Effector memory CD8-positive, alpha-beta T cell (primary cell): ENCODE data around the gene GRID1.

Experiments used
- ATAC-seq: fragments of 150-1000 bp; cut with Tn5 transposase; replicated peaks from 2 replicates; pipeline ENCODE4 v1.10.0; 2021; ENCODE audit warnings: mild to moderate bottlenecking, moderate library complexity
- DNase-seq, 3 experiments: peaks; one replicate each; pipeline ENCODE4 v3.0.0; 2021
- H3K27ac Mint-ChIP-seq, 2 donors: one replicate each; pipeline ENCODE4 v1.8.0; 2022; ENCODE audit warnings: mild to moderate bottlenecking in 2 of 2, mixed read lengths in 2 of 2, moderate library complexity in 2 of 2
- H3K27me3 Mint-ChIP-seq, 2 donors: one replicate each; pipeline ENCODE4 v1.8.0; 2022; ENCODE audit warnings: mixed read lengths in 2 of 2
- H3K36me3 Mint-ChIP-seq: one replicate; pipeline ENCODE4 v1.8.0; 2022; ENCODE audit warnings: mild to moderate bottlenecking, moderate library complexity, mixed read lengths; ENCODE audit not compliant: insufficient read depth
- H3K4me1 Mint-ChIP-seq, 2 donors: one replicate each; pipeline ENCODE4 v1.8.0; 2022; ENCODE audit warnings: low read depth in 2 of 2, mixed read lengths in 2 of 2
- H3K4me3 Mint-ChIP-seq, 2 donors: one replicate each; pipeline ENCODE4 v1.8.0; 2022; ENCODE audit warnings: mild to moderate bottlenecking in 2 of 2, mixed read lengths in 2 of 2, moderate library complexity in 2 of 2
- H3K9me3 Mint-ChIP-seq, 2 donors: one replicate each; pipeline ENCODE4 v1.8.0; 2022; ENCODE audit warnings: mixed read lengths in 2 of 2

GRID1 gene

GRCh38 chr10:86312701-86313270, 53.8 kb downstream of the GRID1 start:
- H3K27ac Mint-ChIP-seq, result no peak overlapping the region
- H3K27me3 Mint-ChIP-seq, result peaks cover 25 to 69% of the 10 kb centered on the region in 2 donors
- no peaks in the 10 kb centered on the region for H3K36me3 Mint-ChIP-seq
- DNase-seq (no peak), ATAC-seq (no peak)
- H3K9me3 Mint-ChIP-seq, result no peaks in the 10 kb centered on the region
- no peak overlapping the region for H3K4me3 Mint-ChIP-seq
- H3K4me1 Mint-ChIP-seq, result no peaks in the 10 kb centered on the region

GRCh38 chr10:86311906-86312305, 54.7 kb downstream of the GRID1 start:
- Mint-ChIP-seq H3K4me3 (no peak overlapping the region), H3K9me3 (no peaks in the 10 kb centered on the region), H3K4me1 (no peaks in the 10 kb centered on the region), H3K36me3 (no peaks in the 10 kb centered on the region), H3K27me3 (peaks cover 27 to 65% of the 10 kb centered on the region in 2 donors), H3K27ac (no peak overlapping the region)
- DNase-seq, result no peak
- no peak for ATAC-seq

GRCh38 chr10:86311190-86311589, 55.4 kb downstream of the GRID1 start:
- Mint-ChIP-seq H3K4me1 (no peaks in the 10 kb centered on the region), H3K27me3 (peaks cover 26 to 58% of the 10 kb centered on the region in 2 donors), H3K27ac (no peak overlapping the region), H3K4me3 (no peak overlapping the region), H3K36me3 (no peaks in the 10 kb centered on the region), H3K9me3 (no peaks in the 10 kb centered on the region)
- DNase-seq, result no peak
- ATAC-seq, result no peak

DNA sequence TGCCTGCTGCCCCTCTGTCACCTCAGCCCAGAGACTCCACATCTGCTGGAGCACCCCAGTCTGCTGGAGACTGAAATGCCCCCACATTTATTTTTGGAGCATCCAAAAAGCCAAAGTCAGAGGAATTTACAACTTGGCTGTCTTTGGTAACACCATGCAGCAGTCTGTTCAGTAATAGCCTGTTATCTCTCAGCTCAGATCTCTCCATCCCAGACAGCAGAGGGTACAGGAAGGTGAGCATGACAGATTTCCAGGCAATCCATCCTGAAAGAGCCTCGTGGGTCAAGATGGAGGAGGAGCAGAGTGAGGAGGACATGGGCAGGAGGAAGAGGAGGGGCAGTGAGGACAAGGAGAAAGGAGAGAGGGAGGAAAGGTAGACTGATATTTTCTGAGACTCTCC, 55.9 kb downstream of the GRID1 start:
- no peaks in the 10 kb centered on the region for H3K36me3 Mint-ChIP-seq
- no peak overlapping the region for H3K4me3 Mint-ChIP-seq
- no peaks in the 10 kb centered on the region for H3K9me3 Mint-ChIP-seq
- peaks cover 21 to 53% of the 10 kb centered on the region in 2 donors for H3K27me3 Mint-ChIP-seq
- no peak overlapping the region for H3K27ac Mint-ChIP-seq
- no peak for ATAC-seq
- no peak for DNase-seq
- H3K4me1 Mint-ChIP-seq, result no peaks in the 10 kb centered on the region

GRCh38 chr10:86310291-86310690, 56.3 kb downstream of the GRID1 start:
- H3K27me3 Mint-ChIP-seq, result peaks cover 17 to 53% of the 10 kb centered on the region in 2 donors
- H3K27ac Mint-ChIP-seq, result no peak overlapping the region
- no peaks in the 10 kb centered on the region for H3K4me1 Mint-ChIP-seq
- no peak for ATAC-seq
- H3K36me3 Mint-ChIP-seq, result no peaks in the 10 kb centered on the region
- H3K4me3 Mint-ChIP-seq, result no peak overlapping the region
- H3K9me3 Mint-ChIP-seq, result no peaks in the 10 kb centered on the region
- no peak for DNase-seq

- ATAC-seq (no peak), DNase-seq (no peak)
- Mint-ChIP-seq H3K9me3 (no peaks in the 10 kb centered on the region), H3K4me1 (no peaks in the 10 kb centered on the region), H3K36me3 (no peaks in the 10 kb centered on the region), H3K27me3 (peaks cover 25 to 56% of the 10 kb centered on the region in 2 donors), H3K27ac (no peak overlapping the region), H3K4me3 (no peak overlapping the region)
These were observed 58.5 kb downstream of the GRID1 start for GRCh38 chr10:86308056-86308455.

- H3K4me1 Mint-ChIP-seq, result no peaks in the 10 kb centered on the region
- no peak for ATAC-seq
- H3K27me3 Mint-ChIP-seq, result peaks cover 17 to 56% of the 10 kb centered on the region in 2 donors
- H3K9me3 Mint-ChIP-seq, result no peaks in the 10 kb centered on the region
- H3K4me3 Mint-ChIP-seq, result no peak overlapping the region
- H3K27ac Mint-ChIP-seq, result no peak overlapping the region
- no peaks in the 10 kb centered on the region for H3K36me3 Mint-ChIP-seq
- no peak for DNase-seq
These were observed 59.8 kb downstream of the GRID1 start for GRCh38 chr10:86306628-86307278.

DNA sequence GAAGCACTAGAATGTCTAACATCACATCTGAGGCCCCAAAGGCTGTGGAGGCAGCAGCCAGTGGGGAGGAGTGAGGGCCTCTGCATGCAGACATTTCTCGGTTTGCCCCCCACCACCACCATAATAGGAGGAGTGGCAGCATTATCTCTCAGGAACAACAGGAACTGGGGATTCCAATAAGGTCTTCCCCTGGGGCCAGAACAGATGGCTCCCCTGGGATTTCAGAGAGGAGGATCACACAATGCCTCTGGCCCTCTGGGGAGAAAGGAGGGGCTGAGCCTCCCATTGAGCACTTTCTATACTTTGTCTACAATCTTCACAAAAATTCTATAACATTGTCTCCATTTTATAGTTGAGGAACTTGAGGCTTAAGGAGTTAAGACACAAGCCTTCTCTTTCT, 61.1 kb downstream of the GRID1 start:
- no peak overlapping the region for H3K27ac Mint-ChIP-seq
- H3K27me3 Mint-ChIP-seq, result peaks cover 17 to 66% of the 10 kb centered on the region in 2 donors
- H3K4me1 Mint-ChIP-seq, result no peaks in the 10 kb centered on the region
- DNase-seq (no peak), ATAC-seq (no peak)
- H3K36me3 Mint-ChIP-seq, result no peaks in the 10 kb centered on the region
- H3K9me3 Mint-ChIP-seq, result no peaks in the 10 kb centered on the region
- no peak overlapping the region for H3K4me3 Mint-ChIP-seq

DNA sequence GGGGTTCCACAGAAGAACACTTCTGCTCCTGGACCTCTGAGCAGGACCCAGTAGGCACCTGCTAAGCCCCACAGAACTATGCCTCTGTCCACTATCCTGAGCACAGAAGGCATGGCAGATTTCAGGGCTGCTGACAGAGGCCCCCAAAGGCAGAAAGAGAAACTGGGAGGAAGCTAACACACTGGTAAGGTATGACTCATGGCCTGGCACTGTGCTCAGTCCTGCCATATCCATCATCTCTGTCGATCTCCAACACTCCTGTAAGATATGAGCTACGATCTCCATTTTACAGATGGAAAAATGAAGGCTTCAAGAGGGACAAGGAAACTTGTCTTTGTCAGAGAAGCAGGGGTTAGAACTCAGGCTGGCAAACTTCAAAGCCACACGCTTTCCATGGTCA, 62.2 kb downstream of the GRID1 start:
- ATAC-seq, result no peak
- peaks cover 17 to 65% of the 10 kb centered on the region in 2 donors for H3K27me3 Mint-ChIP-seq
- no peaks in the 10 kb centered on the region for H3K9me3 Mint-ChIP-seq
- no peak for DNase-seq
- no peaks in the 10 kb centered on the region for H3K4me1 Mint-ChIP-seq
- H3K27ac Mint-ChIP-seq, result no peak overlapping the region
- H3K36me3 Mint-ChIP-seq, result no peaks in the 10 kb centered on the region
- H3K4me3 Mint-ChIP-seq, result no peak overlapping the region

DNA sequence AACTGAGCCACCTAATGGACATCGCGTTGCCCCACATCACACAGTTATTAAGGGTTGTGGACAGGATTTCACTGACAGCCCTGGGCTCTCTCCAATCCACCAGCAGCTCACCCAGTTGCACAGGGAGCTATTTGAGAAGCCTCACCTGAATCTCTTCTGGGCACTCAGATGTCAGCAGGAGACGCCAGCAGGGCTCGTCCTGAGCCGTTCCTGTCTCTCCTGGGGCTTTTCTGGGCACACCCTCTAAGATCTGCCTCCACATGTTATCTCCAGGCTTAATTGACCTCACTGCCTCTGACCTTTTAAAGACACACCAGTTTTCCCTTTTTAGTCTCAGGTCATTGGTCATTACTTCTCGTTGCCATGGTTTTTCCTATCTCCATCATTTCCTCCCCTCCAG, 63.0 kb downstream of the GRID1 start:
- Mint-ChIP-seq H3K9me3 (no peaks in the 10 kb centered on the region), H3K27me3 (peaks cover 17 to 64% of the 10 kb centered on the region in 2 donors), H3K27ac (no peak overlapping the region), H3K4me1 (no peaks in the 10 kb centered on the region), H3K36me3 (no peaks in the 10 kb centered on the region), H3K4me3 (no peak overlapping the region)
- no peak for DNase-seq
- no peak for ATAC-seq

DNA sequence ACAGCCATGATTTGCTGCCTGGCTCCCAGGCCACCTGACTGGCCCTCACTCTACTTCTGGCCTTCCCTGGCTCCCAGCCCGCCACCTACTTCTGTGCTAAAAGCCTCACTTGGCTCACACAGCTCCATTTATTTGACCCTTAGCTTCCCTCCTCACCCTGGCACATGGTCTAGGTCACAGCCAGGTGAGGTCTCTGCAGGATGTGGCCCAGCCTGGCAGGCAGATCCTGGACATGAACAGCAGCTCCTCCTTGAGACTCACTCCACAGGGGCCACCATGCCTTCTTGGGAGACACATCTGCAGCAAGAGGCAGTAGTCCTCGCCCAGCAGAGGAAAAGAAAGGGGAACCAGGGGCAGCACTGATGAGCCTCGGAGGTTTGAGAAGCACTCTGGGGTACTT, 64.6 kb downstream of the GRID1 start:
- no peak for ATAC-seq
- Mint-ChIP-seq H3K9me3 (no peaks in the 10 kb centered on the region), H3K27ac (no peak overlapping the region), H3K27me3 (peaks cover 9 to 54% of the 10 kb centered on the region in 2 donors), H3K36me3 (no peaks in the 10 kb centered on the region), H3K4me1 (no peaks in the 10 kb centered on the region), H3K4me3 (no peak overlapping the region)
- DNase-seq, result no peak

DNA sequence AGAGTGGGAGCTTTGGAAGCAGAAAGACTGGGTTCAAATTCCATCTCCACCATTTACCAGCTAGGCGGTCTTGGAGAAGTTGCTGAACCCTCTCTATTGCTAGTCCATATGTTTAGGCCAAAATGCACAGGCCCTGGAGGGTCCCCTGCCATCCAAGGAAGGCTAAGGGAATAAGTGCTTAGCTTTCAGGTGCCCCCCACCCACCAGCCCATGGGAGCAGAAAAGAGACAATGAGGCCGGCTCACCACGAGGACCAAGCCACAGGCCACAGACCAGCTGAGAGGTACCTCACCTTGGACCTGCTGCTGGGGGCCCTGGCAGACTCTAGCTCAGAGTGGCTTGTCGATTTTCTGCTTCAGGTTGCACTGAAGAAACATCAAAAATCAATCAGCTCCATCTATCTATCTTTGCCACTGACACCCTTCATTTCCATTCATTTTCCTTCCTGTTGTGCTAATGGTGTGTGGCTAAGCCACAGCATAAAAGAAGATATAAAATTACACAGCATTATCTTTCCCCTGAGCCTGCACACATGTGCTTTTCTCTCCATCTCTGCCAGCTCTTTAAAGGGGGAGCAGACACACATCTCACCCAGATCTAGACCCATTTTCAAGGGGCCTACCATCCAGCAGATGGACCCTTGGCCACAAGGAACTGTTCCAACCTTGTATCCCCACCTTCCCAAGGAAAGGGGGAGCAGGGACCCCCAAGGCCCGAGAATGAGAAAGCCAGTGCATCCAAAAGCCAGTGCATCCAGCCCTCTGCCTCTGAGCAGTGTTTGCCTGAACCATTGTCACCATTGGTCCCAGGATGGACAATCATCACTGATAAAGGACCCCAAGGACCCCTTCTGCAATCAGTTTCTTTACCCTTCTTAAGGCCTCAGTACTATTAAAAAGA, 65.4 kb downstream of the GRID1 start:
- no peak overlapping the region for H3K4me3 Mint-ChIP-seq
- no peak for ATAC-seq
- H3K4me1 Mint-ChIP-seq, result no peaks in the 10 kb centered on the region
- no peak for DNase-seq
- H3K9me3 Mint-ChIP-seq, result no peaks in the 10 kb centered on the region
- peaks cover 9 to 54% of the 10 kb centered on the region in 2 donors for H3K27me3 Mint-ChIP-seq
- H3K36me3 Mint-ChIP-seq, result no peaks in the 10 kb centered on the region
- no peak overlapping the region for H3K27ac Mint-ChIP-seq

- Mint-ChIP-seq H3K4me1 (no peaks in the 10 kb centered on the region), H3K27me3 (peaks cover 9 to 59% of the 10 kb centered on the region in 2 donors), H3K4me3 (no peak overlapping the region), H3K27ac (no peak overlapping the region), H3K9me3 (no peaks in the 10 kb centered on the region), H3K36me3 (no peaks in the 10 kb centered on the region)
- DNase-seq (no peak), ATAC-seq (no peak)
These were observed 66.1 kb downstream of the GRID1 start for GRCh38 chr10:86300399-86300925.
